ENCODE results near the gene RGS12.
"Not testable (repeated sequence)": the region's sequence is repeated elsewhere in the genome, so short reads cannot be mapped to it uniquely, and the experiment has no call there.

Gene RGS12

GRCh38 chr4:3299976-3300671 is 7.3 kb downstream of the RGS12 start:
- DNase-seq, result peak in 2 of 3 experiments; percentile 59 to 82

- DNase-seq, result not testable (repeated sequence)
These were observed 8.1 kb downstream of the RGS12 start for GRCh38 chr4:3300882-3301281.

GRCh38 chr4:3301450-3302172 is 8.8 kb downstream of the RGS12 start:
- DNase-seq, result no peak

- no peak for DNase-seq
These were observed 9.5 kb downstream of the RGS12 start for GRCh38 chr4:3302173-3302785.

GRCh38 chr4:3302786-3303564 is 10.2 kb downstream of the RGS12 start:
- no peak for DNase-seq

- no peak for DNase-seq
These were observed 10.7 kb downstream of the RGS12 start for GRCh38 chr4:3303565-3303824.

- peak in 2 of 3 experiments; percentile 7 to 79 for DNase-seq
These were observed 11.3 kb downstream of the RGS12 start for GRCh38 chr4:3303923-3304710.

- peak in 2 of 3 experiments; percentile 29 to 72 for DNase-seq
These were observed 12.2 kb downstream of the RGS12 start for GRCh38 chr4:3304831-3305609.

GRCh38 chr4:3305610-3306371 is 13.0 kb downstream of the RGS12 start:
- DNase-seq, result peak in 2 of 3 experiments; percentile 42 to 82

- DNase-seq, result no peak
These were observed 13.6 kb downstream of the RGS12 start for GRCh38 chr4:3306450-3306849.

GRCh38 chr4:3307060-3307459 is 14.2 kb downstream of the RGS12 start:
- no peak for DNase-seq

- DNase-seq, result no peak
These were observed 14.7 kb downstream of the RGS12 start for GRCh38 chr4:3307486-3307885.

GRCh38 chr4:3307891-3308575 is 15.2 kb downstream of the RGS12 start:
- DNase-seq, result peak in 1 of 3 experiments; percentile 49

GRCh38 chr4:3308691-3309090 is 15.9 kb downstream of the RGS12 start:
- DNase-seq, result peak in 2 of 3 experiments; percentile 4 to 80

GRCh38 chr4:3310301-3311094 is 17.7 kb downstream of the RGS12 start:
- DNase-seq, result no peak

- DNase-seq, result no peak
These were observed 18.2 kb downstream of the RGS12 start for GRCh38 chr4:3311095-3311372.

- DNase-seq, result peak in 1 of 3 experiments; percentile 18
These were observed 18.8 kb downstream of the RGS12 start for GRCh38 chr4:3311489-3312171.

- no peak for DNase-seq
These were observed 19.5 kb downstream of the RGS12 start for GRCh38 chr4:3312362-3312761.

- no peak for DNase-seq
These were observed 20.3 kb downstream of the RGS12 start for GRCh38 chr4:3313139-3313538.
